PC-3 (cell line): Measurements from ENCODE around the gene KLHDC2. TPM values are rescaled to one million over a fixed set of nuclear protein-coding genes. Genes with fewer than 3 reads are reported as not detected.
"Not testable (repeated sequence)": the region's sequence is repeated elsewhere in the genome, so short reads cannot be mapped to it uniquely, and the experiment has no call there.

Experiments used
- ATAC-seq: fragments of 200-7000 bp; cut with Tn5 transposase; 2 replicates; pipeline ENCODE4 v1.9.1; 2020; ENCODE audit warnings: mild to moderate bottlenecking, moderate library complexity
- BruUV-seq: library from RNA; stranded (reverse); fragments of 400-500 nt; replicated peaks from 2 replicates; lab custom pipeline; 2021; lab: Mats Ljungman, UMichigan
- CTCF ChIA-PET: fragments of 300-600 bp; sonication (Branson Sonifier 250); formaldehyde crosslinking; loops from one replicate; lab custom pipeline; 2022; ENCODE audit warnings: antibody characterized with exemption; lab: Charles Lee
- POLR2A ChIA-PET: fragments of 300-600 bp; sonication (Branson Sonifier 250); formaldehyde crosslinking; loops from one replicate; lab custom pipeline; 2022; ENCODE audit warnings: antibody characterized with exemption; ENCODE audit not compliant: unreplicated experiment; lab: Charles Lee
- DNase-seq: peaks from one replicate; pipeline ENCODE4 v3.0.0-alpha.2; 2015
- H2AFZ ChIP-seq: fragments of 300-600 bp; sonication (generic); 2 replicates; pipeline ENCODE4 v1.6.0; 2016; ENCODE audit warnings: antibody characterized with exemption, low read length
- H3F3A ChIP-seq: fragments of 300-600 bp; sonication (generic); one replicate; pipeline ENCODE4 v1.6.0; 2017; ENCODE audit warnings: antibody characterized with exemption, low read length, control low read depth, mild to moderate bottlenecking; ENCODE audit not compliant: unreplicated experiment
- H3K27ac ChIP-seq: fragments of 300-600 bp; sonication (generic); 2 replicates; pipeline ENCODE4 v1.5.1; 2016; ENCODE audit warnings: mild to moderate bottlenecking, low read length
- H3K27me3 ChIP-seq: fragments of 300-600 bp; sonication (generic); 2 replicates; pipeline ENCODE4 v1.6.1; 2016; ENCODE audit warnings: low read length, mixed read lengths
- H3K36me3 ChIP-seq: fragments of 300-600 bp; sonication (generic); 2 replicates; pipeline ENCODE4 v1.6.1; 2016; ENCODE audit warnings: low read depth, mixed run types, low read length, mixed read lengths
- H3K4me1 ChIP-seq: fragments of 300-600 bp; sonication (generic); 2 replicates; pipeline ENCODE4 v1.5.1; 2016; ENCODE audit warnings: low read length; ENCODE audit not compliant: insufficient read depth
- H3K4me2 ChIP-seq: fragments of 300-600 bp; sonication (generic); 2 replicates; pipeline ENCODE4 v1.6.0; 2016; ENCODE audit warnings: low read length
- H3K4me3 ChIP-seq: fragments of 300-600 bp; sonication (generic); 2 replicates; pipeline ENCODE4 v1.5.1; 2016; ENCODE audit warnings: mild to moderate bottlenecking, low read length, mixed read lengths
- H3K79me2 ChIP-seq: fragments of 300-600 bp; sonication (generic); 2 replicates; pipeline ENCODE4 v1.6.1; 2017; ENCODE audit warnings: low read length, mixed read lengths
- H3K9ac ChIP-seq: fragments of 300-600 bp; sonication (generic); 2 replicates; pipeline ENCODE4 v1.6.0; 2016; ENCODE audit warnings: mild to moderate bottlenecking, low read length
- H3K9me2 ChIP-seq: fragments of 300-600 bp; sonication (generic); replicated peaks from 2 replicates; pipeline ENCODE4 v1.6.1; 2016; ENCODE audit warnings: mixed run types, low read length, mixed read lengths
- H3K9me3 ChIP-seq: fragments of 300-600 bp; sonication (generic); 2 replicates; pipeline ENCODE4 v1.6.1; 2016; ENCODE audit warnings: low read length, mixed read lengths
- H4K20me1 ChIP-seq: fragments of 300-600 bp; sonication (generic); 2 replicates; pipeline ENCODE4 v1.6.1; 2016; ENCODE audit warnings: low read length, mixed read lengths
- CTCF ChIP-seq: fragments of 300-600 bp; sonication (generic); conservative IDR thresholded peaks from 2 replicates; pipeline ENCODE4 v1.5.1; 2017; ENCODE audit warnings: antibody characterized with exemption, low read depth, mild to moderate bottlenecking, low read length
- EZH2 ChIP-seq: fragments of 300-600 bp; sonication (generic); IDR thresholded peaks from one replicate; pipeline ENCODE4 v1.6.1; 2017; ENCODE audit warnings: antibody characterized with exemption, mild to moderate bottlenecking, low read length; ENCODE audit not compliant: unreplicated experiment
- EZH2phosphoT487 ChIP-seq: fragments of 300-600 bp; sonication (generic); IDR thresholded peaks from 2 replicates; pipeline ENCODE4 v1.6.1; 2018; ENCODE audit warnings: mild to moderate bottlenecking, antibody characterized with exemption, low read length, borderline replicate concordance
- intact Hi-C: fragments of 100-400 bp; cut with micrococcal nuclease; formaldehyde crosslinking; loops from 2 replicates; pipeline ENCODE4 v1.9.0; 2023
- total RNA-seq: library from RNA; depleted of rRNA; stranded (reverse); fragments of >200 nt; gene quantifications from 2 replicates; pipeline ENCODE4 v1.2.3, GENCODE V29; 2014

Gene KLHDC2
- total RNA-seq, 1 experiment from 2014 or later = 126 TPM

DNA sequence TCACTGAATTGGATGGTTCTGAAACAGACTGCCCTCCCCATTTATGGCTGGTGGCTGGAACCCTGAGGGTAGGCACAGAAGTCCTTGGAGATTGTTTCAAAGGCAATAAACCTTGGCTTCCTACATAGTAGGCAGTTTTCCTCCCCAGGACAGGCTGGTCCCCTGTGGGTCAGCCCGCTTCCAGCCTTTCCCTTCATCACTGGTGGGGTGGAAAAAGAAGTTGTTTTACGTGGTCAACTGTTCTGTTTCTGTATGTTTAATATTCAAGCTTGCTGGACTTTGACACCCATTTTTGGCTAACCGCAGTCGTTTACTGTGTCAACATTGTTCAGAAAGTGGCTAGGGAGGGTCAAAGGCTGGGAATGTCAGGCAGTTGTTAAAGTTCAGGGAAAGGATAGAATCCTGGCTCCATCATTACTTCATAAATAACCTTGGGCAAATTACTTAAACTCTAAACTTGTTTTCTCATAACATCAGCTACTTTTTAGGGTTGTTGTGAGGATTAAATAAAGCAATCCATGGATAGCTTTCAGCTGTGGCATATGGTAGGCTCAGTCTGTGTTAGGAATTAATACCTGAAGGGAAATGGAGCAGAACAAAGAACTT lies 2.4 kb downstream of the KLHDC2 start:
- ChIA-PET CTCF (interaction anchor here (0.7 to 1.2 kb wide), 2 partner anchors 84 to 136 kb away, joined by 4 to 18 read pairs; no protein-coding TSS in a partner anchor), POLR2A (interaction anchor here (0.5 to 2.5 kb wide), 4 partner anchors 12 to 161 kb away, joined by 5 to 20 read pairs (median 7); partner anchors contain the start of gene KLHDC1)
- no peak for TF ChIP-seq EZH2
- no peak for TF ChIP-seq CTCF
- no peak for TF ChIP-seq EZH2phosphoT487
- no TSS peak for BruUV-seq
- Histone ChIP-seq H3K9ac (peak overlapping the region; percentile 92; the same call in 1 of the 2 replicates), H2AFZ (no peak overlapping the region), H3K79me2 (peaks cover 43% of the 10 kb centered on the region), H3K36me3 (peaks cover 4% of the 10 kb centered on the region; the same call in 1 of the 2 replicates), H3K4me2 (peak overlapping the region; percentile 94), H3K9me3 (no peaks in the 10 kb centered on the region), H3K27ac (peak overlapping the region; percentile 84), H3K27me3 (no peaks in the 10 kb centered on the region), H3K4me3 (peak overlapping the region; percentile 94), H3F3A (no peaks in the 10 kb centered on the region), H3K4me1 (peaks cover 33% of the 10 kb centered on the region), H3K9me2 (no peaks in the 10 kb centered on the region), H4K20me1 (peaks cover 9% of the 10 kb centered on the region; the same call in 1 of the 2 replicates)
- intact Hi-C loops = loop anchor here (1.0 to 5.0 kb wide), 3 partner anchors 62 to 136 kb away; no protein-coding TSS in a partner anchor
- peak; percentile 35 for ATAC-seq
- DNase-seq = peak; percentile 83

DNA sequence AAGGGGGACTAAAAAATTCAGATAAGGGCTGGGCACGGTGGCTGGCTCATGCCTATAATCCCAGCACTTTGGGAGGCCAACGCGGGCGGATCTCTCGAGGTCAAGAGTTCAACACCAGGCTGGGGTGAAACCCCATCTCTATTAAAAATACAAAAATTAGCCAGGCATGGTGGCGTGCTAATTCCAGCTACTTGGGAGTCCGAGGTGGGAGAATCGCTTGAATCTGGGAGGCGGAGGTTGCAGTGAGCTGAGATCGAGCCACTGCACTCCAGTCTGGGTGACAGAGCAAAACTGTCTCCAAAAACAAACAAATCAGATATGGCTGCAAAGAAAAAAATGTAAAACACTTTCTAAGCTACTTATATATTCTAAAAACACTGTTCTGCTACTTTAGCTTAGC lies 3.7 kb downstream of the KLHDC2 start:
- not testable (repeated sequence) for BruUV-seq, ATAC-seq
- POLR2A ChIA-PET = interaction anchor here (0.5 to 2.5 kb wide), 3 partner anchors 138 to 185 kb away, joined by 3 to 20 read pairs (median 4); partner anchors contain the start of gene RPS29

DNA sequence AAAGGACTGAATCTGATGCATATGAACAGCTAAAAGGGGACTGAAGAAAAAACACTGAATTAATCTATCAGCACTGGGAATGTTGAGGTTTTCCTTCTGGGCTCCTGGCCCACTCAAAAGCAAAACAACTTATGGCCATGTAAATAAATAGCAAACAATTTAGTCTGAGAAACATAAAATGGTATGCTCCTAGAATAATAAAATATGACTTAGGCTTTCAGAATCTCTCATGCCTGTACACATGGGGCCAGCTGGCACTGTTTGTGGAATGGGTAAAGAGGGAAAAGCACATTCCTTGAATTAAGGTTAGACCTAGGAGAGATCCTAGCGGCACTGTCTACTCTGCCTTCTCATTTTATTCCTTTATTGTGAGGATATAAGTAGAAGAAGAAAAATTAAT lies 6.2 kb downstream of the KLHDC2 start:
- DNase-seq (no peak), ATAC-seq (no peak)
- peaks cover 14% of the 10 kb centered on the region for H3K36me3 ChIP-seq
- H3K4me1 ChIP-seq = peaks cover 23% of the 10 kb centered on the region
- H3K9me2 ChIP-seq = no peaks in the 10 kb centered on the region
- H3K27ac ChIP-seq = no peak overlapping the region
- H3K79me2 ChIP-seq = peaks cover 33% of the 10 kb centered on the region
- CTCF ChIA-PET = no interaction called here
- no peaks in the 10 kb centered on the region for H3K27me3 ChIP-seq
- no peak overlapping the region for H3K9ac ChIP-seq
- H3K4me2 ChIP-seq = no peak overlapping the region
- H4K20me1 ChIP-seq = peaks cover 9% of the 10 kb centered on the region; the same call in 1 of the 2 replicates
- no peaks in the 10 kb centered on the region for H3K9me3 ChIP-seq
- intact Hi-C loops = loop anchor here (5.0 kb wide), 1 partner anchor 58 kb away; no protein-coding TSS in a partner anchor
- no peak overlapping the region for H2AFZ ChIP-seq
- POLR2A ChIA-PET = no interaction called here
- TF ChIP-seq EZH2 = no peak
- no peak for TF ChIP-seq EZH2phosphoT487
- no peak for TF ChIP-seq CTCF
- no peak overlapping the region for H3K4me3 ChIP-seq
- H3F3A ChIP-seq = no peaks in the 10 kb centered on the region
- no TSS peak for BruUV-seq

More for the DNA sequence above, 3.7 kb downstream of the KLHDC2 start:
- H4K20me1 ChIP-seq, H3K9me2 ChIP-seq, H3K4me2 ChIP-seq, DNase-seq, H3K27ac ChIP-seq, CTCF ChIA-PET, H3K9ac ChIP-seq, H2AFZ ChIP-seq, H3K36me3 ChIP-seq, H3F3A ChIP-seq, H3K27me3 ChIP-seq, H3K4me3 ChIP-seq, H3K9me3 ChIP-seq: not testable (repeated sequence)
- Histone ChIP-seq H3K4me1 (peaks cover 31% of the 10 kb centered on the region), H3K79me2 (peaks cover 43% of the 10 kb centered on the region)
- intact Hi-C loops = loop anchor here (5.0 kb wide), 1 partner anchor 61 kb away; no protein-coding TSS in a partner anchor
